Fibroblast of peridontal ligament (primary cell): ENCODE data around the gene WDR12.
"Not testable (repeated sequence)": the region's sequence is repeated elsewhere in the genome, so short reads cannot be mapped to it uniquely, and the experiment has no call there.

Experiments
- DNase-seq: peaks from one replicate; pipeline ENCODE4 v3.0.0-alpha.2; 2010; ENCODE audit errors: extremely low read depth

WDR12 gene

GRCh38 chr2:202885190-202885589 lies 26.3 kb downstream of the WDR12 start:
- DNase-seq = no peak

- peak; percentile 31 for DNase-seq
Measured at GRCh38 chr2:202883987-202884675, 27.3 kb downstream of the WDR12 start.

- no peak for DNase-seq
Measured at GRCh38 chr2:202881570-202881969, 29.9 kb downstream of the WDR12 start.

GRCh38 chr2:202877699-202878098 lies 33.8 kb downstream of the WDR12 start:
- no peak for DNase-seq

- DNase-seq = peak; percentile 36
Measured at GRCh38 chr2:202871300-202872141, 40.0 kb downstream of the WDR12 start, which contains the start of gene ICA1L. TSS of gene ICA1L (minus strand) at chr2:202871766. CDS start at chr2:202829009, 42,757 bp downstream.

GRCh38 chr2:202870431-202871299 lies 40.8 kb downstream of the WDR12 start:
- peak; percentile 36 for DNase-seq

GRCh38 chr2:202861987-202862386 lies 49.5 kb downstream of the WDR12 start:
- no peak for DNase-seq

GRCh38 chr2:202858601-202859000 lies 52.9 kb downstream of the WDR12 start:
- no peak for DNase-seq

GRCh38 chr2:202849343-202849742 lies 62.1 kb downstream of the WDR12 start:
- not testable (repeated sequence) for DNase-seq

- no peak for DNase-seq
Measured at GRCh38 chr2:202848813-202849212, 62.7 kb downstream of the WDR12 start.

GRCh38 chr2:202847693-202848524 lies 63.6 kb downstream of the WDR12 start:
- no peak for DNase-seq

- no peak for DNase-seq
Measured at GRCh38 chr2:202844656-202845055, 66.8 kb downstream of the WDR12 start.

- DNase-seq = no peak
Measured at GRCh38 chr2:202842690-202843089, 68.8 kb downstream of the WDR12 start.

GRCh38 chr2:202841090-202841867 lies 70.2 kb downstream of the WDR12 start:
- no peak for DNase-seq

- peak; percentile 70 for DNase-seq
Measured at GRCh38 chr2:202831242-202832220, 79.9 kb downstream of the WDR12 start.

- peak; percentile 47 for DNase-seq
Measured at GRCh38 chr2:202824901-202825300, 86.6 kb downstream of the WDR12 start.
